ENCODE measurements around the gene EHMT1. TPM values are rescaled to one million over a fixed set of nuclear protein-coding genes. Genes with fewer than 3 reads are reported as not detected.

The EHMT1 gene
- total RNA-seq, 1 donor from 2014 or later = 159 TPM

GRCh38 chr9:137744632-137745183 lies 125.9 kb downstream of the EHMT1 start:
- Mint-ChIP-seq H3K9me3 (ENCODE audit: low read depth) (no peaks in the 10 kb centered on the region), H3K4me1 (ENCODE audit: low read depth) (peaks cover 2% of the 10 kb centered on the region), H3K27ac (peak overlapping the region; percentile 64), H3K27me3 (no peaks in the 10 kb centered on the region), H3K4me3 (ENCODE audit: low read depth) (no peak overlapping the region), H3K36me3 (ENCODE audit: insufficient read depth) (peaks cover 20% of the 10 kb centered on the region)
- no peak for TF ChIP-seq CTCF (IDR thresholded peaks at IDR 0.05; ENCODE audit: unreplicated experiment)
- DNase-seq (ENCODE audit: low spot score, unreplicated experiment) = no peak

DNA sequence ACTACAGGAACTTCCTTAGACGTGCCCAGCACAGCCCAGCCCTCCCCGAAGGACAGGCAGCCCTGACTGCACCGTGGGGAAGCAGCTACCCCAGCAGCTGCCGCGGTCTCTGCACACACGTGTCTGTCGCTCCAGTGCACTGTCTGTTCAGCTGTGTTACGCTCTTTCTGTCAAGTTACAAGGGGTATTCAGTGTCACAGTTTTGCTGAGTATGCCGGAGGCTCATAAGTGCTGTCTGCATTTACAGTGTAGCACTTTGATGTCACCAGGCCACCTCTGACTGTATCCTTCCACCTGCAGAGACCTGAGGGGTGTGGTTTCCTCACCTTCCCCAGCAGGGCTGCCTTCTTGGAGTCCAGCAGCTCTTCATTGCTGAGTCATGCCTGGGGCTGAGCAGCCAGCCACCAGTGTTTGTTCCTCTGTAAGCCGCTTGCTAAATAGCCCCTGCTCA lies 126.8 kb downstream of the EHMT1 start:
- H3K27ac Mint-ChIP-seq = peak overlapping the region; percentile 53
- H3K36me3 Mint-ChIP-seq (ENCODE audit: insufficient read depth) = peaks cover 19% of the 10 kb centered on the region

GRCh38 chr9:137748311-137748710 lies 129.5 kb downstream of the EHMT1 start:
- no peak overlapping the region for H3K4me3 Mint-ChIP-seq (ENCODE audit: low read depth)
- peaks cover 28% of the 10 kb centered on the region for H3K36me3 Mint-ChIP-seq (ENCODE audit: insufficient read depth)
- peaks cover 7% of the 10 kb centered on the region for H3K4me1 Mint-ChIP-seq (ENCODE audit: low read depth)
- DNase-seq (ENCODE audit: low spot score, unreplicated experiment) = no peak
- no peak overlapping the region for H3K27ac Mint-ChIP-seq
- H3K27me3 Mint-ChIP-seq = no peaks in the 10 kb centered on the region
- no peaks in the 10 kb centered on the region for H3K9me3 Mint-ChIP-seq (ENCODE audit: low read depth)
- TF ChIP-seq CTCF (IDR thresholded peaks at IDR 0.05; ENCODE audit: unreplicated experiment) = no peak

More for the DNA sequence above, 126.8 kb downstream of the EHMT1 start:
- no peaks in the 10 kb centered on the region for H3K27me3 Mint-ChIP-seq
- DNase-seq (ENCODE audit: low spot score, unreplicated experiment) = no peak
- peaks cover 6% of the 10 kb centered on the region for H3K4me1 Mint-ChIP-seq (ENCODE audit: low read depth)
- TF ChIP-seq CTCF (IDR thresholded peaks at IDR 0.05; ENCODE audit: unreplicated experiment) = no peak
- H3K4me3 Mint-ChIP-seq (ENCODE audit: low read depth) = no peak overlapping the region
- no peaks in the 10 kb centered on the region for H3K9me3 Mint-ChIP-seq (ENCODE audit: low read depth)

DNA sequence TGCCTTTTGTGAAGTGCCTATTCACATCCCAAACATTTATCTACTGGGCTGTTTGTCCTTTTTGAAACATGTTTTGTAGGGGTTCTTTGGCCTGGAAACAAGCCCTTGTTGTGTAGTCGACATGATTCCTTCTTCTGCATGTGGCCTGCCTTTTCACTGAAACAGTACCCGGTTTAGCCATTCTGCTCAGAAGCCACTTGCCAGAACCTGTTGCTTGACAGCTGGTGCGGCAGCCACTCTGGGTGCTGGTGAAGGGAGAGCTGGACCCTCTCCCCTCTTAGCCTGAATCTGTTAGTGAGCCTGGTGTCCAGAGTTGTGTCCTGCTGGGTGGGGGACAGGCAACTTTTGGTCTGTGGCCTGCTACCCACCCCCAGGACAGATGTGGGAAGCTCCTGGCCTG lies 129.9 kb downstream of the EHMT1 start:
- TF ChIP-seq CTCF (IDR thresholded peaks at IDR 0.05; ENCODE audit: unreplicated experiment) = no peak
- Mint-ChIP-seq H3K4me3 (ENCODE audit: low read depth) (no peak overlapping the region), H3K27me3 (no peaks in the 10 kb centered on the region), H3K4me1 (ENCODE audit: low read depth) (peaks cover 7% of the 10 kb centered on the region), H3K36me3 (ENCODE audit: insufficient read depth) (peaks cover 28% of the 10 kb centered on the region), H3K27ac (no peak overlapping the region), H3K9me3 (ENCODE audit: low read depth) (no peaks in the 10 kb centered on the region)
- DNase-seq (ENCODE audit: low spot score, unreplicated experiment) = no peak

GRCh38 chr9:137749511-137749910 lies 130.7 kb downstream of the EHMT1 start:
- Mint-ChIP-seq H3K36me3 (ENCODE audit: insufficient read depth) (peaks cover 32% of the 10 kb centered on the region), H3K4me1 (ENCODE audit: low read depth) (peaks cover 7% of the 10 kb centered on the region), H3K4me3 (ENCODE audit: low read depth) (no peak overlapping the region), H3K9me3 (ENCODE audit: low read depth) (peaks cover 4% of the 10 kb centered on the region), H3K27me3 (no peaks in the 10 kb centered on the region), H3K27ac (peak overlapping the region; percentile 77)
- TF ChIP-seq CTCF (IDR thresholded peaks at IDR 0.05; ENCODE audit: unreplicated experiment) = no peak
- no peak for DNase-seq (ENCODE audit: low spot score, unreplicated experiment)
